H1 (cell line): ENCODE data around the gene FADS2. TPM values are rescaled to one million over a fixed set of nuclear protein-coding genes. Genes with fewer than 3 reads are reported as not detected.

Experiments
- CTCF ChIA-PET: fragments of 300-600 bp; sonication (Branson Sonifier 250); formaldehyde crosslinking; loops from one replicate; lab custom pipeline; 2021; ENCODE audit not compliant: partially characterized antibody; lab: Charles Lee
- POLR2A ChIA-PET: fragments of 300-600 bp; sonication (Branson Sonifier 250); formaldehyde crosslinking; loops from one replicate; lab custom pipeline; 2021; ENCODE audit warnings: inconsistent platforms; ENCODE audit not compliant: partially characterized antibody; lab: Charles Lee
- DNase-seq, 2 experiments: peaks; one replicate each; pipeline versions ENCODE4 v3.0.0 to v3.0.0-alpha.2; 2010 to 2022; ENCODE audit warnings: low spot score in 2 of 2, low read depth in 1 of 2, mixed read lengths in 1 of 2
- FAIRE-seq: peaks from 2 replicates; lab custom pipeline; 2011; peaks lifted over from hg19 to GRCh38; lab: Jason Lieb, UNC
- H2AFZ ChIP-seq: 2 replicates; pipeline ENCODE4 v1.8.1; 2012; ENCODE audit warnings: low read length, inconsistent platforms
- H2AK5ac ChIP-seq: 2 replicates; pipeline ENCODE4 v1.6.1; 2013; ENCODE audit warnings: low read depth, low read length
- H2BK120ac ChIP-seq: replicated peaks from 2 replicates; pipeline ENCODE3; 2013; ENCODE audit warnings: low read depth, low read length, inconsistent platforms
- H2BK12ac ChIP-seq: 2 replicates; pipeline ENCODE4 v1.6.1; 2013; ENCODE audit warnings: low read depth, low read length
- H2BK15ac ChIP-seq: 2 replicates; pipeline ENCODE4 v1.6.1; 2013; ENCODE audit warnings: low read length
- H2BK20ac ChIP-seq: 2 replicates; pipeline ENCODE4 v1.6.1; 2013; ENCODE audit warnings: low read length
- H2BK5ac ChIP-seq: 2 replicates; pipeline ENCODE4 v1.6.1; 2013; ENCODE audit warnings: low read depth, low read length
- H3K14ac ChIP-seq: 2 replicates; pipeline ENCODE4 v1.6.1; 2013; ENCODE audit warnings: inconsistent platforms; ENCODE audit not compliant: insufficient read length
- H3K18ac ChIP-seq: 2 replicates; pipeline ENCODE4 v1.6.1; 2013; ENCODE audit warnings: low read length; ENCODE audit errors: extremely low read depth
- H3K23ac ChIP-seq: 2 replicates; pipeline ENCODE4 v1.6.1; 2013; ENCODE audit warnings: inconsistent platforms; ENCODE audit not compliant: insufficient read length
- H3K23me2 ChIP-seq: 2 replicates; pipeline ENCODE4 v1.6.1; 2013; ENCODE audit warnings: low read depth, low read length
- H3K27ac ChIP-seq: 2 replicates; pipeline ENCODE4 v1.6.1; 2011; ENCODE audit warnings: low read depth, low read length, inconsistent platforms
- H3K27me3 ChIP-seq, 4 experiments: replicated peaks in 1 of 4; 1 replicate in 1 of 4; 2 replicates in 3 of 4; pipeline versions ENCODE4 v1.6.1 to v1.8.1; 2011 to 2013; ENCODE audit warnings: low read length in 3 of 4, mild to moderate bottlenecking in 3 of 4, inconsistent platforms in 2 of 4, mixed read lengths in 2 of 4, moderate library complexity in 1 of 4; ENCODE audit not compliant: control insufficient read depth in 3 of 4, insufficient read depth in 3 of 4; ENCODE audit errors: extremely low read depth in 1 of 4
- H3K36me3 ChIP-seq, 4 experiments: 2 replicates each; pipeline versions ENCODE4 v1.6.1 to v1.8.1; 2011 to 2013; ENCODE audit warnings: mild to moderate bottlenecking in 4 of 4, low read length in 3 of 4, moderate library complexity in 2 of 4, control low read depth in 1 of 4, inconsistent platforms in 1 of 4; ENCODE audit not compliant: insufficient read depth in 4 of 4, control insufficient read depth in 2 of 4
- H3K4ac ChIP-seq: replicated peaks from 2 replicates; pipeline ENCODE3; 2013; ENCODE audit warnings: low read length, low read depth, mixed read lengths, inconsistent platforms; ENCODE audit not compliant: insufficient read length
- H3K4me1 ChIP-seq, 4 experiments: replicated peaks in 1 of 4; 1 replicate in 1 of 4; 2 replicates in 3 of 4; pipeline versions ENCODE4 v1.6.1 to v1.8.1; 2011 to 2013; ENCODE audit warnings: low read length in 3 of 4, inconsistent platforms in 2 of 4, mixed read lengths in 1 of 4; ENCODE audit not compliant: insufficient read depth in 4 of 4, control insufficient read depth in 3 of 4
- H3K4me2 ChIP-seq, 2 experiments: 2 replicates each; pipeline versions ENCODE4 v1.6.1 to v1.8.1; 2011 to 2013; ENCODE audit warnings: low read depth in 2 of 2, low read length in 2 of 2, control low read depth in 1 of 2, inconsistent platforms in 1 of 2, mild to moderate bottlenecking in 1 of 2; ENCODE audit not compliant: insufficient read depth in 1 of 2
- H3K4me3 ChIP-seq, 4 experiments: fragments of 200-600, 300-600 bp in 1 of 4; sonication (generic), shearing (Covaris generic), sonication (Bioruptor Twin) in 1 of 4; 2 replicates each; pipeline versions ENCODE4 v1.5.1 to v1.8.1; 2011 to 2016; ENCODE audit warnings: low read length in 4 of 4, low read depth in 3 of 4, control low read depth in 2 of 4, inconsistent platforms in 2 of 4, mild to moderate bottlenecking in 2 of 4, mixed read lengths in 1 of 4, moderate library complexity in 1 of 4; ENCODE audit not compliant: insufficient read depth in 2 of 4; ENCODE audit errors: extremely low read depth in 1 of 4
- H3K56ac ChIP-seq: replicated peaks from 2 replicates; pipeline ENCODE3; 2013; ENCODE audit warnings: low read depth, mild to moderate bottlenecking, mixed read lengths, low read length, inconsistent platforms; ENCODE audit not compliant: insufficient read length
- H3K79me1 ChIP-seq: 2 replicates; pipeline ENCODE4 v1.6.1; 2013; ENCODE audit warnings: low read depth, low read length, control low read depth
- H3K79me2 ChIP-seq, 2 experiments: 2 replicates each; pipeline versions ENCODE4 v1.6.1 to v1.8.1; 2012 to 2013; ENCODE audit warnings: low read length in 2 of 2, mild to moderate bottlenecking in 2 of 2, inconsistent platforms in 1 of 2; ENCODE audit not compliant: insufficient read depth in 2 of 2, control insufficient read depth in 1 of 2
- H3K9ac ChIP-seq, 4 experiments: replicated peaks in 1 of 4; 1 replicate in 1 of 4; 2 replicates in 3 of 4; pipeline versions ENCODE4 v1.6.1 to v1.8.1; 2011 to 2013; ENCODE audit warnings: low read depth in 3 of 4, low read length in 3 of 4, control low read depth in 2 of 4, mild to moderate bottlenecking in 2 of 4, moderate library complexity in 2 of 4, inconsistent platforms in 1 of 4; ENCODE audit errors: extremely low read depth in 1 of 4
- H3K9me3 ChIP-seq, 2 experiments: 2 replicates each; pipeline versions ENCODE4 v1.6.1 to v1.8.1; 2012 to 2013; ENCODE audit warnings: mild to moderate bottlenecking in 2 of 2, moderate library complexity in 2 of 2, control low read depth in 1 of 2, inconsistent platforms in 1 of 2, low read depth in 1 of 2, low read length in 1 of 2, mixed read lengths in 1 of 2; ENCODE audit not compliant: insufficient read depth in 2 of 2
- H4K20me1 ChIP-seq, 2 experiments: replicated peaks in 1 of 2; 2 replicates each; pipeline versions ENCODE3 to v1.8.1; 2011 to 2013; ENCODE audit warnings: inconsistent platforms in 2 of 2, low read length in 2 of 2, mild to moderate bottlenecking in 1 of 2; ENCODE audit not compliant: insufficient read depth in 2 of 2, control insufficient read depth in 1 of 2
- H4K5ac ChIP-seq: 2 replicates; pipeline ENCODE4 v1.6.1; 2013; ENCODE audit warnings: low read length, low read depth, mixed read lengths, inconsistent platforms; ENCODE audit not compliant: insufficient read length
- H4K8ac ChIP-seq: 2 replicates; pipeline ENCODE4 v1.8.0; 2013; ENCODE audit warnings: mild to moderate bottlenecking, moderate library complexity, low read length, inconsistent platforms; ENCODE audit not compliant: insufficient read depth; ENCODE audit errors: extremely low read depth
- H4K91ac ChIP-seq: replicated peaks from 2 replicates; pipeline ENCODE3; 2013; ENCODE audit warnings: low read length, mixed read lengths, inconsistent platforms; ENCODE audit not compliant: insufficient read length
- CBX8 ChIP-seq: fragments of 300-800, 300-1000 bp; sonication (generic); IDR thresholded peaks from 2 replicates; pipeline ENCODE4 v1.7.1; 2016; ENCODE audit warnings: low read depth, low read length, borderline replicate concordance
- CEBPB ChIP-seq: IDR thresholded peaks from 2 replicates; pipeline ENCODE4 v1.6.1; 2012; ENCODE audit warnings: low read depth, low read length
- EGR1 ChIP-seq: IDR thresholded peaks from 2 replicates; pipeline ENCODE4 v1.6.1; 2011; ENCODE audit warnings: low read depth, low read length, borderline replicate concordance
- EP300 ChIP-seq, 2 experiments: IDR thresholded peaks; 1 replicate in 1 of 2; 2 replicates in 1 of 2; pipeline ENCODE4 v1.6.1; 2011 to 2012; ENCODE audit warnings: low read depth in 2 of 2, low read length in 2 of 2, mild to moderate bottlenecking in 2 of 2, borderline replicate concordance in 1 of 2, inconsistent platforms in 1 of 2, moderate library complexity in 1 of 2
- GTF2F1 ChIP-seq: IDR thresholded peaks from 2 replicates; pipeline ENCODE4 v1.6.1; 2012; ENCODE audit warnings: low read depth, low read length, improper control_type of control experiment, borderline replicate concordance
- KDM5A ChIP-seq: fragments of 200-600 bp; IDR thresholded peaks from 2 replicates; pipeline ENCODE4 v1.7.1; 2012; ENCODE audit warnings: mild to moderate bottlenecking, low read length, inconsistent platforms, mixed read lengths
- NANOG ChIP-seq: IDR thresholded peaks from 2 replicates; pipeline ENCODE4 v1.6.1; 2011; ENCODE audit warnings: low read length, low read depth, mild to moderate bottlenecking, inconsistent platforms; ENCODE audit not compliant: insufficient read depth, poor library complexity, severe bottlenecking
- RAD21 ChIP-seq, 2 experiments: IDR thresholded peaks in 1 of 2; conservative IDR thresholded peaks in 1 of 2; 2 replicates each; pipeline ENCODE4 v1.6.1; 2011; ENCODE audit warnings: low read depth in 2 of 2, low read length in 2 of 2, improper control_type of control experiment in 1 of 2, inconsistent platforms in 1 of 2, mild to moderate bottlenecking in 1 of 2, moderate library complexity in 1 of 2
- RXRA ChIP-seq: IDR thresholded peaks from 2 replicates; pipeline ENCODE4 v1.6.1; 2011; ENCODE audit warnings: low read depth, mild to moderate bottlenecking, low read length, moderate library complexity; ENCODE audit not compliant: insufficient read depth
- SIRT6 ChIP-seq: IDR thresholded peaks from one replicate; pipeline ENCODE4 v1.7.1; 2012; ENCODE audit warnings: low read length, inconsistent platforms
- SP2 ChIP-seq: IDR thresholded peaks from 2 replicates; pipeline ENCODE4 v1.6.1; 2012; ENCODE audit warnings: mild to moderate bottlenecking, low read length, inconsistent platforms
- WGBS, 2 experiments: shearing (Covaris generic) in 1 of 2; methylation state at CpG; one replicate each; pipeline versions ENCODE4 v1.1.6 to v1.1.7; 2013 to 2015; ENCODE audit warnings: low lambda C conversion rate in 2 of 2, mixed read lengths in 2 of 2, inconsistent platforms in 1 of 2, low coverage in 1 of 2, missing lambda C conversion rate in 1 of 2; ENCODE audit not compliant: insufficient replicate concordance in 2 of 2, insufficient coverage in 1 of 2, insufficient read length in 1 of 2; ENCODE audit errors: extremely low coverage in 1 of 2, missing lambda C conversion rate in 1 of 2; 5-methylcytosine and 5-hydroxymethylcytosine counted together
- polyA plus RNA-seq, 7 experiments: library from polyadenylated mRNA; depleted of rRNA in 3 of 7; stranded (reverse) in 5 of 7; unstranded in 2 of 7; fragments of >200 nt in 5 of 7; fragments of 200-250 nt in 2 of 7; gene quantifications; 1 replicate in 5 of 7; 2 replicates in 1 of 7; 4 replicates in 1 of 7; pipeline versions ENCODE4 v1.2.1 to v1.2.3, GENCODE V29; 2011 to 2013; ENCODE audit warnings: missing spikeins in 2 of 7, mixed read lengths in 2 of 7
- total RNA-seq: library from RNA; stranded (reverse); fragmentation: NEBNext Ultra II Directional; extraction: Animal tissue kit (Norgen Biotek cat#: 25700); gene quantifications from 2 replicates; pipeline ENCODE4 v1.2.1, GENCODE V29; 2021
- TF ChIP-seq, protein P1 (sequence below): IDR thresholded peaks from 2 replicates; pipeline ENCODE4 v1.6.1; 2012; ENCODE audit warnings: inconsistent platforms

Gene FADS2
- total and polyA plus RNA-seq, 2 of the 8 experiments (the other 6 are each of a cell fraction or from before 2014, with no cell fraction given): 499 to 701 TPM

DNA sequence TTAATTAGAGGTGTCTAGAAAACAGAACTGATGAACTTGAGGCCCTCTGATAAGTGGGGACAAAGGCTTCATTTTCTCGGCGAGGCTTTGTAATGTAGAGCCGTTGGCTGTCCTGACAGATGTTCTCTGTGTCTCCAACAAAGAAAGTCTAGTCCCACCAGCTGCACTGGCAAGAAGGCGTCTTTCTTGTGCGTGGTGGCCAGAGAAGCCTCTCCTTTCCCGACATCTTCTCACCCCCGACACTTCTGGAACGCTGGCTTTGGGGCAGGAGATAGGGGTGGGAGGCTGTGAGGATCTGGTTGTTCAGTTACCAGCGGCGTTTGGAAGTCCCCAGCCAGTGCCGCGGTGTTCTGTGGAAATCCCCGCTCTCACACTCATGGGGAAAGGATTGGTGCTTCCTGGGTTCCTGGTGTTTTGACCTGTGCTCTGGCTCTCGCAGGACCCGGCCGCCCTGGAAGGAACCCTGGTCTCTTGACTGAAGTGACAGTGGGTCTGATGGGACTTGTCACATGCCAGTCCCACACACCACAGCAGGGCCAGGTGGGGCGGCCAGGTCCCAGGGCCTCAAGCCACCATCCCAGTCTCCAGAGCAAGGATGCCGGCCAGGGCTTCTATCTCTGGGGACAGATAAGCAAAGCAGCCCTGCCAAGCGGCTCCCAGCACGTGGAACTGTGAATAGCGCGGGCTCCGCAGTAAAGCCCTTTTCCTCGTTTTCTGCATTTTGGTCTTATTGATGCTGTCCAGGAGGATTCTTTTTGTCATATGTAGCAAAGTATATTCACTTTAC, 23.2 kb downstream of the FADS2 start:
- no peak overlapping the region for H2AK5ac ChIP-seq
- no peak overlapping the region for H3K18ac ChIP-seq
- ChIA-PET POLR2A (interaction anchor here (0.6 to 1.1 kb wide), 2 partner anchors 13 to 21 kb away, joined by 3 to 4 read pairs; no protein-coding TSS in a partner anchor), CTCF (interaction anchor here (0.6 to 2.5 kb wide), 4 partner anchors 10 to 23 kb away, joined by 3 to 5 read pairs (median 4); partner anchors contain the start of gene FADS2)
- peaks cover 43 to 79% (median 69%) of the 10 kb centered on the region in 4 experiments for H3K36me3 ChIP-seq
- no peak overlapping the region for H4K8ac ChIP-seq
- H3K4me2 ChIP-seq: no peak overlapping the region
- H3K23me2 ChIP-seq: no peaks in the 10 kb centered on the region
- no peak overlapping the region; the same call in 1 of the 2 replicates for H2BK5ac ChIP-seq
- H4K91ac ChIP-seq: no peak overlapping the region
- H3K79me2 ChIP-seq: no peaks in the 10 kb centered on the region
- no peak for DNase-seq
- no peak overlapping the region for H4K5ac ChIP-seq
- H2BK120ac ChIP-seq: no peak overlapping the region
- 95% methylated on average over 22 of the region's 24 CpGs; no CpG with 5 or more reads in 1 of the 2 experiments for WGBS, 2 experiments
- no peak overlapping the region for H3K14ac ChIP-seq
- H2BK12ac ChIP-seq: no peak overlapping the region
- no peak for FAIRE-seq
- no peak overlapping the region for H3K27ac ChIP-seq
- H4K20me1 ChIP-seq: peaks cover 13 to 37% of the 10 kb centered on the region in 2 experiments
- no peaks in the 10 kb centered on the region for H3K4me1 ChIP-seq
- H3K4ac ChIP-seq: no peak overlapping the region
- H3K56ac ChIP-seq: no peak overlapping the region
- H3K9ac ChIP-seq: no peak overlapping the region
- no peaks in the 10 kb centered on the region; a peak in 1 of 4 replicates for H3K9me3 ChIP-seq
- H2AFZ ChIP-seq: no peak overlapping the region
- no peak overlapping the region for H2BK20ac ChIP-seq
- H2BK15ac ChIP-seq: no peak overlapping the region
- H3K4me3 ChIP-seq: no peak overlapping the region
- no peak overlapping the region for H3K23ac ChIP-seq
- peaks cover 11% of the 10 kb centered on the region for H3K79me1 ChIP-seq
- no peaks in the 10 kb centered on the region for H3K27me3 ChIP-seq
- no peak for TF ChIP-seq KDM5A
- no peak for TF ChIP-seq EGR1
- no peak for TF ChIP-seq SIRT6
- no peak for TF ChIP-seq RXRA
- no peak for TF ChIP-seq GTF2F1
- TF ChIP-seq RAD21 (IDR thresholded peaks at IDR 0.05 in 1 of 2, conservative IDR thresholded peaks at IDR 0.05 in 1 of 2; ENCODE audit: low read depth in 2 of 2, low read length in 2 of 2): no peak
- no peak for TF ChIP-seq EP300 (IDR thresholded peaks at IDR 0.05; ENCODE audit: borderline replicate concordance in 1 of 2, low read depth in 2 of 2, low read length in 2 of 2)
- no peak for TF ChIP-seq SP2
- TF ChIP-seq, protein P1, sequence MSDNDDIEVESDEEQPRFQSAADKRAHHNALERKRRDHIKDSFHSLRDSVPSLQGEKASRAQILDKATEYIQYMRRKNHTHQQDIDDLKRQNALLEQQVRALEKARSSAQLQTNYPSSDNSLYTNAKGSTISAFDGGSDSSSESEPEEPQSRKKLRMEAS: no peak
- no peak for TF ChIP-seq CBX8
- no peak for TF ChIP-seq CEBPB
- no peak for TF ChIP-seq NANOG
